H1 (cell line): ENCODE results near the gene UNC5B. TPM values are rescaled to one million over a fixed set of nuclear protein-coding genes. Genes with fewer than 3 reads are reported as not detected.

Experiments
- CTCF ChIA-PET: fragments of 300-600 bp; sonication (Branson Sonifier 250); formaldehyde crosslinking; loops from one replicate; lab custom pipeline; 2021; ENCODE audit not compliant: partially characterized antibody; lab: Charles Lee
- POLR2A ChIA-PET: fragments of 300-600 bp; sonication (Branson Sonifier 250); formaldehyde crosslinking; loops from one replicate; lab custom pipeline; 2021; ENCODE audit warnings: inconsistent platforms; ENCODE audit not compliant: partially characterized antibody; lab: Charles Lee
- DNase-seq, 2 experiments: peaks; one replicate each; pipeline versions ENCODE4 v3.0.0 to v3.0.0-alpha.2; 2010 to 2022; ENCODE audit warnings: low spot score in 2 of 2, low read depth in 1 of 2, mixed read lengths in 1 of 2
- FAIRE-seq: peaks from 2 replicates; lab custom pipeline; 2011; peaks lifted over from hg19 to GRCh38; lab: Jason Lieb, UNC
- H2AFZ ChIP-seq: 2 replicates; pipeline ENCODE4 v1.8.1; 2012; ENCODE audit warnings: low read length, inconsistent platforms
- H2AK5ac ChIP-seq: 2 replicates; pipeline ENCODE4 v1.6.1; 2013; ENCODE audit warnings: low read depth, low read length
- H2BK120ac ChIP-seq: replicated peaks from 2 replicates; pipeline ENCODE3; 2013; ENCODE audit warnings: low read depth, low read length, inconsistent platforms
- H2BK12ac ChIP-seq: 2 replicates; pipeline ENCODE4 v1.6.1; 2013; ENCODE audit warnings: low read depth, low read length
- H2BK15ac ChIP-seq: 2 replicates; pipeline ENCODE4 v1.6.1; 2013; ENCODE audit warnings: low read length
- H2BK20ac ChIP-seq: 2 replicates; pipeline ENCODE4 v1.6.1; 2013; ENCODE audit warnings: low read length
- H2BK5ac ChIP-seq: 2 replicates; pipeline ENCODE4 v1.6.1; 2013; ENCODE audit warnings: low read depth, low read length
- H3K14ac ChIP-seq: 2 replicates; pipeline ENCODE4 v1.6.1; 2013; ENCODE audit warnings: inconsistent platforms; ENCODE audit not compliant: insufficient read length
- H3K18ac ChIP-seq: 2 replicates; pipeline ENCODE4 v1.6.1; 2013; ENCODE audit warnings: low read length; ENCODE audit errors: extremely low read depth
- H3K23ac ChIP-seq: 2 replicates; pipeline ENCODE4 v1.6.1; 2013; ENCODE audit warnings: inconsistent platforms; ENCODE audit not compliant: insufficient read length
- H3K23me2 ChIP-seq: 2 replicates; pipeline ENCODE4 v1.6.1; 2013; ENCODE audit warnings: low read depth, low read length
- H3K27ac ChIP-seq: 2 replicates; pipeline ENCODE4 v1.6.1; 2011; ENCODE audit warnings: low read depth, low read length, inconsistent platforms
- H3K27me3 ChIP-seq, 4 experiments: replicated peaks in 1 of 4; 1 replicate in 1 of 4; 2 replicates in 3 of 4; pipeline versions ENCODE4 v1.6.1 to v1.8.1; 2011 to 2013; ENCODE audit warnings: low read length in 3 of 4, mild to moderate bottlenecking in 3 of 4, inconsistent platforms in 2 of 4, mixed read lengths in 2 of 4, moderate library complexity in 1 of 4; ENCODE audit not compliant: control insufficient read depth in 3 of 4, insufficient read depth in 3 of 4; ENCODE audit errors: extremely low read depth in 1 of 4
- H3K36me3 ChIP-seq, 4 experiments: 2 replicates each; pipeline versions ENCODE4 v1.6.1 to v1.8.1; 2011 to 2013; ENCODE audit warnings: mild to moderate bottlenecking in 4 of 4, low read length in 3 of 4, moderate library complexity in 2 of 4, control low read depth in 1 of 4, inconsistent platforms in 1 of 4; ENCODE audit not compliant: insufficient read depth in 4 of 4, control insufficient read depth in 2 of 4
- H3K4ac ChIP-seq: replicated peaks from 2 replicates; pipeline ENCODE3; 2013; ENCODE audit warnings: low read length, low read depth, mixed read lengths, inconsistent platforms; ENCODE audit not compliant: insufficient read length
- H3K4me1 ChIP-seq, 4 experiments: replicated peaks in 1 of 4; 1 replicate in 1 of 4; 2 replicates in 3 of 4; pipeline versions ENCODE4 v1.6.1 to v1.8.1; 2011 to 2013; ENCODE audit warnings: low read length in 3 of 4, inconsistent platforms in 2 of 4, mixed read lengths in 1 of 4; ENCODE audit not compliant: insufficient read depth in 4 of 4, control insufficient read depth in 3 of 4
- H3K4me2 ChIP-seq, 2 experiments: 2 replicates each; pipeline versions ENCODE4 v1.6.1 to v1.8.1; 2011 to 2013; ENCODE audit warnings: low read depth in 2 of 2, low read length in 2 of 2, control low read depth in 1 of 2, inconsistent platforms in 1 of 2, mild to moderate bottlenecking in 1 of 2; ENCODE audit not compliant: insufficient read depth in 1 of 2
- H3K4me3 ChIP-seq, 4 experiments: fragments of 200-600, 300-600 bp in 1 of 4; sonication (generic), shearing (Covaris generic), sonication (Bioruptor Twin) in 1 of 4; 2 replicates each; pipeline versions ENCODE4 v1.5.1 to v1.8.1; 2011 to 2016; ENCODE audit warnings: low read length in 4 of 4, low read depth in 3 of 4, control low read depth in 2 of 4, inconsistent platforms in 2 of 4, mild to moderate bottlenecking in 2 of 4, mixed read lengths in 1 of 4, moderate library complexity in 1 of 4; ENCODE audit not compliant: insufficient read depth in 2 of 4; ENCODE audit errors: extremely low read depth in 1 of 4
- H3K56ac ChIP-seq: replicated peaks from 2 replicates; pipeline ENCODE3; 2013; ENCODE audit warnings: low read depth, mild to moderate bottlenecking, mixed read lengths, low read length, inconsistent platforms; ENCODE audit not compliant: insufficient read length
- H3K79me1 ChIP-seq: 2 replicates; pipeline ENCODE4 v1.6.1; 2013; ENCODE audit warnings: low read depth, low read length, control low read depth
- H3K79me2 ChIP-seq, 2 experiments: 2 replicates each; pipeline versions ENCODE4 v1.6.1 to v1.8.1; 2012 to 2013; ENCODE audit warnings: low read length in 2 of 2, mild to moderate bottlenecking in 2 of 2, inconsistent platforms in 1 of 2; ENCODE audit not compliant: insufficient read depth in 2 of 2, control insufficient read depth in 1 of 2
- H3K9ac ChIP-seq, 4 experiments: replicated peaks in 1 of 4; 1 replicate in 1 of 4; 2 replicates in 3 of 4; pipeline versions ENCODE4 v1.6.1 to v1.8.1; 2011 to 2013; ENCODE audit warnings: low read depth in 3 of 4, low read length in 3 of 4, control low read depth in 2 of 4, mild to moderate bottlenecking in 2 of 4, moderate library complexity in 2 of 4, inconsistent platforms in 1 of 4; ENCODE audit errors: extremely low read depth in 1 of 4
- H3K9me3 ChIP-seq, 2 experiments: 2 replicates each; pipeline versions ENCODE4 v1.6.1 to v1.8.1; 2012 to 2013; ENCODE audit warnings: mild to moderate bottlenecking in 2 of 2, moderate library complexity in 2 of 2, control low read depth in 1 of 2, inconsistent platforms in 1 of 2, low read depth in 1 of 2, low read length in 1 of 2, mixed read lengths in 1 of 2; ENCODE audit not compliant: insufficient read depth in 2 of 2
- H4K20me1 ChIP-seq, 2 experiments: replicated peaks in 1 of 2; 2 replicates each; pipeline versions ENCODE3 to v1.8.1; 2011 to 2013; ENCODE audit warnings: inconsistent platforms in 2 of 2, low read length in 2 of 2, mild to moderate bottlenecking in 1 of 2; ENCODE audit not compliant: insufficient read depth in 2 of 2, control insufficient read depth in 1 of 2
- H4K5ac ChIP-seq: 2 replicates; pipeline ENCODE4 v1.6.1; 2013; ENCODE audit warnings: low read length, low read depth, mixed read lengths, inconsistent platforms; ENCODE audit not compliant: insufficient read length
- H4K8ac ChIP-seq: 2 replicates; pipeline ENCODE4 v1.8.0; 2013; ENCODE audit warnings: mild to moderate bottlenecking, moderate library complexity, low read length, inconsistent platforms; ENCODE audit not compliant: insufficient read depth; ENCODE audit errors: extremely low read depth
- H4K91ac ChIP-seq: replicated peaks from 2 replicates; pipeline ENCODE3; 2013; ENCODE audit warnings: low read length, mixed read lengths, inconsistent platforms; ENCODE audit not compliant: insufficient read length
- BRCA1 ChIP-seq: IDR thresholded peaks from 2 replicates; pipeline ENCODE4 v1.6.1; 2012; ENCODE audit warnings: low read depth, low read length, improper control_type of control experiment
- E2F6 ChIP-seq: IDR thresholded peaks from 2 replicates; pipeline ENCODE4 v1.6.1; 2012; ENCODE audit warnings: inconsistent platforms
- POU5F1 ChIP-seq: IDR thresholded peaks from 2 replicates; pipeline ENCODE4 v1.6.1; 2011; ENCODE audit warnings: low read depth, mild to moderate bottlenecking, low read length, moderate library complexity
- SIN3A ChIP-seq, 2 experiments: IDR thresholded peaks in 1 of 2; conservative IDR thresholded peaks in 1 of 2; 2 replicates each; pipeline ENCODE4 v1.6.1; 2011 to 2012; ENCODE audit warnings: low read length in 2 of 2, improper control_type of control experiment in 1 of 2, low read depth in 1 of 2, mild to moderate bottlenecking in 1 of 2
- SP1 ChIP-seq: IDR thresholded peaks from 2 replicates; pipeline ENCODE4 v1.6.1; 2011; ENCODE audit warnings: low read depth, low read length
- WGBS, 2 experiments: shearing (Covaris generic) in 1 of 2; methylation state at CpG; one replicate each; pipeline versions ENCODE4 v1.1.6 to v1.1.7; 2013 to 2015; ENCODE audit warnings: low lambda C conversion rate in 2 of 2, mixed read lengths in 2 of 2, inconsistent platforms in 1 of 2, low coverage in 1 of 2, missing lambda C conversion rate in 1 of 2; ENCODE audit not compliant: insufficient replicate concordance in 2 of 2, insufficient coverage in 1 of 2, insufficient read length in 1 of 2; ENCODE audit errors: extremely low coverage in 1 of 2, missing lambda C conversion rate in 1 of 2; 5-methylcytosine and 5-hydroxymethylcytosine counted together
- polyA plus RNA-seq, 7 experiments: library from polyadenylated mRNA; depleted of rRNA in 3 of 7; stranded (reverse) in 5 of 7; unstranded in 2 of 7; fragments of >200 nt in 5 of 7; fragments of 200-250 nt in 2 of 7; gene quantifications; 1 replicate in 5 of 7; 2 replicates in 1 of 7; 4 replicates in 1 of 7; pipeline versions ENCODE4 v1.2.1 to v1.2.3, GENCODE V29; 2011 to 2013; ENCODE audit warnings: missing spikeins in 2 of 7, mixed read lengths in 2 of 7
- total RNA-seq: library from RNA; stranded (reverse); fragmentation: NEBNext Ultra II Directional; extraction: Animal tissue kit (Norgen Biotek cat#: 25700); gene quantifications from 2 replicates; pipeline ENCODE4 v1.2.1, GENCODE V29; 2021
- TF ChIP-seq, protein P1 (sequence below): IDR thresholded peaks from 2 replicates; pipeline ENCODE4 v1.6.1; 2011; ENCODE audit warnings: low read depth, mild to moderate bottlenecking, low read length; ENCODE audit not compliant: insufficient read depth

The UNC5B gene
- total and polyA plus RNA-seq, 2 of the 8 experiments (the other 6 are each of a cell fraction or from before 2014, with no cell fraction given) = 27.9 to 31.8 TPM

DNA sequence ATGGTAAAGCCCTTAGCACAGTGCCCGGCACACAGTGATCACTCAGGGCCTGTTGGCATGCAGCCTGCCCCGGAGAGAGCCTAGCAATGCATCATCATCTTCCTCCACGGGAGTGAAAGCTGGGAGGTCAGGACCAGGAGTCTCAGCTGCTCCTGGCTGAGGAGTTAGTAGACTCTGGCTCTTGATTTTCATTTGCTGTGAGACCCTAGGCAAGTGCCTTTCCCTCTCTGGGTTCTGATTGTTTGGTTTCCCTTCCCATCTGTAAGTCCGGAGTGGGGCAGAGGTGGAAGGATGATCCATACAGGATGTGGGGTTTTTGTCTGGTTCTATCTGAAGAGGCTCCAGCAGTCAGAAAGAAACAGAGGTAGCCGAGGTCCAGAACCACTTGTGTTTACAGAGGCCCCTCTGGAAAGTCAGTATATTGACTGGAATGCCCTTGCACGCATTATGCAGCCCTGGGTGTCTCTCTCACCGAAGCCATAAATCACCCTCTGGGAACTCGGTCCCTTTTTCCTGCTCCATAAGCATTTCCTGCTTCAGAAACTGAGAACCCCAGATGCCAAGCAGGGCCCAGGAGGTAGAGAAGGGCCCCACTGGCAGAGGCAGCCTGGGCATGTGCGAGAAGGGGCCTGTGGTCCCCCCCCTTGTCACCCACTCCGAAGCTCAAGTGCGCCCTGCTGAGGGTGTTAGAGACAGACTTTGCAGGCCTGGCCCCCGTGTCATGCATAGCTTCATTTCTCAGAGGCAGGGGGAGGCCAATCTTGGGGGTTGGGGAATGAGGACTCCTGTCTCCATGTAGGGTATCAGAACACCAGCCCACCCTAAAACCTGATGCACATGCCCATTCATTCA is 8.5 kb downstream of the UNC5B start:
- H4K5ac ChIP-seq = no peak overlapping the region

More for the DNA sequence above, 8.5 kb downstream of the UNC5B start:
- Histone ChIP-seq H3K4ac (no peak overlapping the region), H4K8ac (no peak overlapping the region), H3K27me3 (no peaks in the 10 kb centered on the region), H4K91ac (no peak overlapping the region), H3K79me2 (peaks cover 0 to 70% of the 10 kb centered on the region in 2 experiments; a peak in 3 of 4 replicates), H2BK15ac (no peak overlapping the region), H3K23me2 (peaks cover 6% of the 10 kb centered on the region; the same call in 1 of the 2 replicates), H3K9me3 (no peaks in the 10 kb centered on the region), H2AK5ac (no peak overlapping the region), H3K4me2 (no peak overlapping the region), H3K56ac (no peak overlapping the region), H2BK12ac (0 out of 2 replicates have a peak overlapping the region, but pooled peaks have one; percentile 18), H3K9ac (no peak overlapping the region; a peak in 1 of 7 replicates), H3K4me3 (no peak overlapping the region), H3K27ac (no peak overlapping the region), H2BK5ac (no peak overlapping the region), H4K20me1 (no peaks in the 10 kb centered on the region), H3K36me3 (no peaks in the 10 kb centered on the region), H2BK120ac (no peak overlapping the region), H2AFZ (no peak overlapping the region), H3K14ac (no peak overlapping the region), H3K79me1 (peaks cover 11% of the 10 kb centered on the region), H2BK20ac (no peak overlapping the region), H3K18ac (no peak overlapping the region), H3K23ac (no peak overlapping the region), H3K4me1 (peaks cover 16 to 45% (median 24%) of the 10 kb centered on the region in 4 experiments)
- ChIA-PET CTCF (interaction anchor here (0.6 to 12.3 kb wide), 23 partner anchors 9 to 499 kb away, joined by 3 to 138 read pairs (median 4); partner anchors contain the start of gene C10orf105), POLR2A (interaction anchor here (0.7 to 6.8 kb wide), 8 partner anchors 8 to 70 kb away, joined by 3 to 45 read pairs (median 6); partner anchors contain the start of gene UNC5B)
- WGBS, 2 experiments = 79% methylated on average over 12 of the region's 12 CpGs; no CpG with 5 or more reads in 1 of the 2 experiments
- TF ChIP-seq SP1 (no peak), BRCA1 (no peak), POU5F1 (no peak), SIN3A (conservative IDR thresholded peaks at IDR 0.05 in 1 of 2, IDR thresholded peaks at IDR 0.05 in 1 of 2; ENCODE audit: low read depth in 1 of 2, low read length in 2 of 2) (no peak), E2F6 (no peak)
- TF ChIP-seq, protein P1, sequence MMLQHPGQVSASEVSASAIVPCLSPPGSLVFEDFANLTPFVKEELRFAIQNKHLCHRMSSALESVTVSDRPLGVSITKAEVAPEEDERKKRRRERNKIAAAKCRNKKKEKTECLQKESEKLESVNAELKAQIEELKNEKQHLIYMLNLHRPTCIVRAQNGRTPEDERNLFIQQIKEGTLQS = no peak
- DNase-seq (no peak), FAIRE-seq (no peak)
